NB4 (cell line): ENCODE measurements around the gene MECR.

Source experiments
- MAX ChIP-seq: IDR thresholded peaks from 2 replicates; pipeline ENCODE4 v1.6.1; 2011; ENCODE audit warnings: low read depth, low read length
- POLR2A ChIP-seq: IDR thresholded peaks from 2 replicates; pipeline ENCODE4 v1.6.1; 2011; ENCODE audit warnings: mild to moderate bottlenecking; ENCODE audit not compliant: insufficient read length; ENCODE audit errors: extremely low read depth
- TF ChIP-seq, protein P1 (sequence below): IDR thresholded peaks from one replicate; pipeline ENCODE4 v1.5.1; 2012; ENCODE audit warnings: low read depth, low read length

GRCh38 chr1:29279951-29280391, 49.2 kb upstream of the MECR start:
- TF ChIP-seq, protein P1, sequence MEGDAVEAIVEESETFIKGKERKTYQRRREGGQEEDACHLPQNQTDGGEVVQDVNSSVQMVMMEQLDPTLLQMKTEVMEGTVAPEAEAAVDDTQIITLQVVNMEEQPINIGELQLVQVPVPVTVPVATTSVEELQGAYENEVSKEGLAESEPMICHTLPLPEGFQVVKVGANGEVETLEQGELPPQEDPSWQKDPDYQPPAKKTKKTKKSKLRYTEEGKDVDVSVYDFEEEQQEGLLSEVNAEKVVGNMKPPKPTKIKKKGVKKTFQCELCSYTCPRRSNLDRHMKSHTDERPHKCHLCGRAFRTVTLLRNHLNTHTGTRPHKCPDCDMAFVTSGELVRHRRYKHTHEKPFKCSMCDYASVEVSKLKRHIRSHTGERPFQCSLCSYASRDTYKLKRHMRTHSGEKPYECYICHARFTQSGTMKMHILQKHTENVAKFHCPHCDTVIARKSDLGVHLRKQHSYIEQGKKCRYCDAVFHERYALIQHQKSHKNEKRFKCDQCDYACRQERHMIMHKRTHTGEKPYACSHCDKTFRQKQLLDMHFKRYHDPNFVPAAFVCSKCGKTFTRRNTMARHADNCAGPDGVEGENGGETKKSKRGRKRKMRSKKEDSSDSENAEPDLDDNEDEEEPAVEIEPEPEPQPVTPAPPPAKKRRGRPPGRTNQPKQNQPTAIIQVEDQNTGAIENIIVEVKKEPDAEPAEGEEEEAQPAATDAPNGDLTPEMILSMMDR, result no peak
- TF ChIP-seq POLR2A (no peak), MAX (no peak)
